Heart left ventricle (tissue), 13 donors: ENCODE results near the gene GNB1L.

Experiments used
- POLR2A ChIP-seq, 2 donors: fragments of 450-650 bp; IDR thresholded peaks; one replicate each; pipeline ENCODE4 v1.6.1; 2017; ENCODE audit warnings: antibody characterized with exemption in 2 of 2, mild to moderate bottlenecking in 2 of 2, moderate library complexity in 2 of 2
- TF ChIP-seq, protein P1 (sequence below), 12 donors: fragments of 200-600 bp; sonication (generic) in 4 of 12; IDR thresholded peaks; one replicate each; pipeline versions ENCODE4 v1.5.0 to v1.8.0; 2018 to 2022; ENCODE audit warnings: antibody characterized with exemption in 12 of 12, mild to moderate bottlenecking in 5 of 12
- donor health status: ischemic (EF 13 %, LVEDD 7.1; RV severe dilation, severe dysfunction).
- donor health status: DM: no; HTN: yes; CAD: no.
- donor health status: DM: no; HTN: no; CAD: no.
- donor health status: ischemic (EF 25% LVEDD 6.9; RV normal size, moderate dysfunction).
- donor health status: ischemic (EF 25% LVEDD 5.7; RV mildly dilated, moderate dysfunction).
- donor health status: ischemic (EF 35%, LVEDD 5.7; RV mildly dilated, moderate dysfunction).
- donor health status: nonischemic (EF 11% LVEDD 7.7; RV severe dilation, severe dysfunction).
- donor health status: DM: yes; HTN: yes; CAD: no.
- donor health status: PGD.
- donor health status: ischemic (EF 29% LVEDD 5.4; RV normal size, mild dysfunction).
- donor health status: nonischemic (EF 23%, LVEDD 6.1; RV moderate dilation, normal function).

DNA sequence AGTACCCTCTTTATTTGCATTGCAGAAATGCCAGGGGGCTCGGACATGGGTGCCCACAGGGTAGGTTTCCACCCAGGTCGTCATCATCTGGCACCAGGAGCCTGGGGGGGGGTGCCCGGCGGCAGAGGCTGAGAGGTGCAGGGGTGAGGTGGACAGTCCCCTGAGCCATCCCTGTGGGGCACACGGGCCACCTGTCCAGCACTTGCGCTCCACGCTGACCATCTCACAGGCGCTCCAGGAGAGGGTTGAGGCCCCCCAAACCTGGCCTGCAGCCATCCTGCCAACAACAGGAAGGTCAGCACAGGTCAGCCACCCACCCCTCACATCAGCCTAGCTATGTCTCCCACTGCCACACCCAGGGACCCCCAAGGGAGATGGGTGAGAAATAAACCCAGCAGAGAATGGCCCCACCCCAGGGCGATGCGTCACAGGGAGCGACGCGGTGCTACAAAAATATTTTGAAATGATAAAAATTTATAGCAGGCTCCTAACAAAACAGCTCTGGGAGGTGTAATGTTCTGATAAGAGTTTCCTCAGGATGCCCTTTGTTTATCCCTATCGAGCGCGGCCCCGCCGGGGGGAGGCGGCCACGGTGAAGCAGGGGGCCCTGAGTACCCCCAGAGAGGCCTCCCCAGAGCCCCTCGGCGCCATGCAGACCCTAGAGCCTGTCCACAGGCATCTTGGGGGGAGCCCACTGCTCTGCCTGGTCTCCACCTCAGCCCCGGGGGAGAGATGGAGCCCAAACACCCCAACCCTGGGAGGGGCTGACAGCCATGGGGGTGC is 21.0 kb upstream of the GNB1L start:
- TF ChIP-seq, protein P1, sequence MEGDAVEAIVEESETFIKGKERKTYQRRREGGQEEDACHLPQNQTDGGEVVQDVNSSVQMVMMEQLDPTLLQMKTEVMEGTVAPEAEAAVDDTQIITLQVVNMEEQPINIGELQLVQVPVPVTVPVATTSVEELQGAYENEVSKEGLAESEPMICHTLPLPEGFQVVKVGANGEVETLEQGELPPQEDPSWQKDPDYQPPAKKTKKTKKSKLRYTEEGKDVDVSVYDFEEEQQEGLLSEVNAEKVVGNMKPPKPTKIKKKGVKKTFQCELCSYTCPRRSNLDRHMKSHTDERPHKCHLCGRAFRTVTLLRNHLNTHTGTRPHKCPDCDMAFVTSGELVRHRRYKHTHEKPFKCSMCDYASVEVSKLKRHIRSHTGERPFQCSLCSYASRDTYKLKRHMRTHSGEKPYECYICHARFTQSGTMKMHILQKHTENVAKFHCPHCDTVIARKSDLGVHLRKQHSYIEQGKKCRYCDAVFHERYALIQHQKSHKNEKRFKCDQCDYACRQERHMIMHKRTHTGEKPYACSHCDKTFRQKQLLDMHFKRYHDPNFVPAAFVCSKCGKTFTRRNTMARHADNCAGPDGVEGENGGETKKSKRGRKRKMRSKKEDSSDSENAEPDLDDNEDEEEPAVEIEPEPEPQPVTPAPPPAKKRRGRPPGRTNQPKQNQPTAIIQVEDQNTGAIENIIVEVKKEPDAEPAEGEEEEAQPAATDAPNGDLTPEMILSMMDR (IDR thresholded peaks at IDR 0.05): no peak
- TF ChIP-seq POLR2A (IDR thresholded peaks at IDR 0.05): no peak
